WTC11 (cell line): ENCODE measurements around the gene TNS4.

Experiments used
- CTCF ChIP-seq: fragments of 200-600 bp; IDR thresholded peaks from 2 replicates; pipeline ENCODE4 v1.8.0; 2022; ENCODE audit warnings: antibody characterized with exemption
- ESRRA ChIP-seq: sonication (generic); formaldehyde crosslinking; IDR thresholded peaks from 2 replicates; pipeline ENCODE4 v1.8.1; 2022; ENCODE audit warnings: mild to moderate bottlenecking, missing genetic modification reagents, borderline replicate concordance
- FOXP1 ChIP-seq: sonication (generic); formaldehyde crosslinking; IDR thresholded peaks from 2 replicates; pipeline ENCODE4 v1.8.0; 2022; ENCODE audit warnings: missing genetic modification reagents, mild to moderate bottlenecking, moderate library complexity, borderline replicate concordance
- FOXP4 ChIP-seq: sonication (generic); formaldehyde crosslinking; IDR thresholded peaks from 2 replicates; pipeline ENCODE4 v1.8.0; 2022; ENCODE audit warnings: mild to moderate bottlenecking, missing genetic modification reagents
- NR2C2 ChIP-seq: sonication (generic); formaldehyde crosslinking; IDR thresholded peaks from 2 replicates; pipeline ENCODE4 v1.8.0; 2022; ENCODE audit warnings: mild to moderate bottlenecking, missing genetic modification reagents
- TCF7 ChIP-seq: sonication (generic); formaldehyde crosslinking; IDR thresholded peaks from 2 replicates; pipeline ENCODE4 v1.8.0; 2022; ENCODE audit warnings: mild to moderate bottlenecking, low read depth, missing genetic modification reagents, moderate library complexity
- ZNF121 ChIP-seq: sonication (generic); formaldehyde crosslinking; IDR thresholded peaks from 2 replicates; pipeline ENCODE4 v1.8.0; 2023; ENCODE audit warnings: missing genetic modification reagents
- ZNF281 ChIP-seq: sonication (generic); formaldehyde crosslinking; IDR thresholded peaks from 2 replicates; pipeline ENCODE4 v1.8.0; 2023; ENCODE audit warnings: mild to moderate bottlenecking, missing genetic modification reagents
- TF ChIP-seq, protein P1 (sequence below): sonication (generic); formaldehyde crosslinking; IDR thresholded peaks from 2 replicates; pipeline ENCODE4 v1.8.0; 2022; ENCODE audit warnings: mild to moderate bottlenecking, missing genetic modification reagents
- TF ChIP-seq, protein P2 (sequence below): fragments of 250-450 bp; sonication (Bioruptor Pico); IDR thresholded peaks from 2 replicates; pipeline ENCODE4 v1.9.0; 2021; ENCODE audit warnings: mild to moderate bottlenecking

GRCh38 chr17:40440166-40440565, 61.3 kb downstream of the TNS4 start:
- no peak for TF ChIP-seq FOXP1 (CRISPR knock-in tag)
- TF ChIP-seq ZNF281 (CRISPR knock-in tag) = no peak
- TF ChIP-seq, protein P1, sequence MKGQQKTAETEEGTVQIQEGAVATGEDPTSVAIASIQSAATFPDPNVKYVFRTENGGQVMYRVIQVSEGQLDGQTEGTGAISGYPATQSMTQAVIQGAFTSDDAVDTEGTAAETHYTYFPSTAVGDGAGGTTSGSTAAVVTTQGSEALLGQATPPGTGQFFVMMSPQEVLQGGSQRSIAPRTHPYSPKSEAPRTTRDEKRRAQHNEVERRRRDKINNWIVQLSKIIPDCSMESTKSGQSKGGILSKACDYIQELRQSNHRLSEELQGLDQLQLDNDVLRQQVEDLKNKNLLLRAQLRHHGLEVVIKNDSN (CRISPR knock-in tag) = no peak
- no peak for TF ChIP-seq FOXP4 (CRISPR knock-in tag)
- TF ChIP-seq ESRRA = no peak
- TF ChIP-seq ZNF121 = no peak
- TF ChIP-seq, protein P2, sequence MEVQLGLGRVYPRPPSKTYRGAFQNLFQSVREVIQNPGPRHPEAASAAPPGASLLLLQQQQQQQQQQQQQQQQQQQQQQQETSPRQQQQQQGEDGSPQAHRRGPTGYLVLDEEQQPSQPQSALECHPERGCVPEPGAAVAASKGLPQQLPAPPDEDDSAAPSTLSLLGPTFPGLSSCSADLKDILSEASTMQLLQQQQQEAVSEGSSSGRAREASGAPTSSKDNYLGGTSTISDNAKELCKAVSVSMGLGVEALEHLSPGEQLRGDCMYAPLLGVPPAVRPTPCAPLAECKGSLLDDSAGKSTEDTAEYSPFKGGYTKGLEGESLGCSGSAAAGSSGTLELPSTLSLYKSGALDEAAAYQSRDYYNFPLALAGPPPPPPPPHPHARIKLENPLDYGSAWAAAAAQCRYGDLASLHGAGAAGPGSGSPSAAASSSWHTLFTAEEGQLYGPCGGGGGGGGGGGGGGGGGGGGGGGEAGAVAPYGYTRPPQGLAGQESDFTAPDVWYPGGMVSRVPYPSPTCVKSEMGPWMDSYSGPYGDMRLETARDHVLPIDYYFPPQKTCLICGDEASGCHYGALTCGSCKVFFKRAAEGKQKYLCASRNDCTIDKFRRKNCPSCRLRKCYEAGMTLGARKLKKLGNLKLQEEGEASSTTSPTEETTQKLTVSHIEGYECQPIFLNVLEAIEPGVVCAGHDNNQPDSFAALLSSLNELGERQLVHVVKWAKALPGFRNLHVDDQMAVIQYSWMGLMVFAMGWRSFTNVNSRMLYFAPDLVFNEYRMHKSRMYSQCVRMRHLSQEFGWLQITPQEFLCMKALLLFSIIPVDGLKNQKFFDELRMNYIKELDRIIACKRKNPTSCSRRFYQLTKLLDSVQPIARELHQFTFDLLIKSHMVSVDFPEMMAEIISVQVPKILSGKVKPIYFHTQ = no peak
- no peak for TF ChIP-seq NR2C2 (CRISPR knock-in tag)
- no peak for TF ChIP-seq CTCF
- no peak for TF ChIP-seq TCF7 (CRISPR knock-in tag)
